K562 (cell line): Measurements from ENCODE around the gene GPR32. TPM values are rescaled to one million over a fixed set of nuclear protein-coding genes. Genes with fewer than 3 reads are reported as not detected.

Source experiments
- HDAC2 ChIP-seq: fragments of 450-650 bp; IDR thresholded peaks from 2 replicates; pipeline ENCODE4 v1.6.1; 2016; ENCODE audit warnings: mild to moderate bottlenecking
- PRPF4 ChIP-seq: fragments of 200-400 bp; formaldehyde crosslinking; IDR thresholded peaks from one replicate; pipeline ENCODE4 v1.6.1; 2017; ENCODE audit warnings: low read length, low read depth, mild to moderate bottlenecking; ENCODE audit not compliant: insufficient read depth, poor library complexity, severe bottlenecking
- PTRF ChIP-seq: fragments of 450-650 bp; IDR thresholded peaks from 2 replicates; pipeline ENCODE4 v1.6.1; 2016; ENCODE audit warnings: mild to moderate bottlenecking, missing genetic modification characterization, missing compliant biosample characterization
- RREB1 ChIP-seq: fragments of 250-450 bp; sonication (Bioruptor Pico); IDR thresholded peaks from 2 replicates; pipeline ENCODE4 v1.4.0; 2020
- U2AF1 ChIP-seq: fragments of 200-400 bp; formaldehyde crosslinking; optimal IDR thresholded peaks from 2 replicates; pipeline ENCODE3; 2017; ENCODE audit warnings: mild to moderate bottlenecking, low read depth, low read length, moderate library complexity
- VEZF1 ChIP-seq: fragments of 200-800 bp; sonication (Bioruptor generic); IDR thresholded peaks from 2 replicates; pipeline ENCODE4 v1.6.1; 2017; ENCODE audit warnings: missing genetic modification characterization, missing compliant biosample characterization
- polyA plus RNA-seq, 8 experiments: library from polyadenylated mRNA; depleted of rRNA in 4 of 8; stranded (reverse) in 5 of 8; unstranded in 3 of 8; fragments of >200 nt; fragmentation: Nextera tagmentation in 2 of 8; fragmentation: Illumina TruSeq in 1 of 8; extraction: Ambion mirVana in 2 of 8; extraction: Trizol in 1 of 8; gene quantifications; 2 replicates each; pipeline versions ENCODE4 v1.2.1 to v1.2.3, GENCODE V29; 2011 to 2014; ENCODE audit warnings: inconsistent platforms in 1 of 8, missing spikeins in 1 of 8
- total RNA-seq, 7 experiments: library from RNA; depleted of rRNA in 6 of 7; stranded (reverse); fragments of >200 nt in 6 of 7; fragmentation: Illumina TruSeq in 2 of 7; extraction: Trizol in 2 of 7; gene quantifications; 2 replicates each; pipeline versions ENCODE4 v1.2.1 to v1.2.3, GENCODE V29; 2011 to 2021; ENCODE audit warnings: low replicate concordance in 1 of 7

The GPR32 gene
- total and polyA plus RNA-seq, 9 of the 15 experiments (the other 6 are each of a cell fraction or from before 2014, with no cell fraction given) = not detected

DNA sequence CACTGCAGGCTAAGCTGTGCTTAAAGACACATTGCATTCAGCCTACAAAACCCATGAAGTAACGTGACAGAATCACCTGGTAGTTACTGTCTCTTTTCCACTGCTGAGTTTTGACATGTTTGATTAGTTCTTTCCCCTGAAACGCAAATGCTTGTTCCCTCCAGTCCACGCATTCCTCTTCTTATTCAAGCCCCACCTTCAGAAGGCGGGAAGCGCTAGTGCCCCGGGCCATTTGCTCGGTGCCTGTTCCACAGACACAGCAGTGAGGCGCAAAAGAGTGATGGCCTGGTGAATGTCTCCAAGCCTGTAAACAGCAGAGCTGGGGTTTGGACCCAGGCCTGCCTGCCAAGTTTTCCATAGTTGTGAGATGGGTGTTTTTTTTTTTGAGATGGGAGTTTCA, 30.8 kb downstream of the GPR32 start (continued):
- TF ChIP-seq RREB1 (CRISPR knock-in tag) = no peak
- TF ChIP-seq U2AF1 = no peak
- no peak for TF ChIP-seq VEZF1 (CRISPR knock-in tag)
- TF ChIP-seq PTRF (tag) = no peak
- TF ChIP-seq HDAC2 = no peak
- no peak for TF ChIP-seq PRPF4
- TF ChIP-seq, all 486 proteins: peak for 4
